ENCODE measurements around the gene AGTR1. TPM values are rescaled to one million over a fixed set of nuclear protein-coding genes. Genes with fewer than 3 reads are reported as not detected.
"Not testable (repeated sequence)": the region's sequence is repeated elsewhere in the genome, so short reads cannot be mapped to it uniquely, and the experiment has no call there.

The AGTR1 gene
- total RNA-seq, 2 donors from 2014 or later: not detected

DNA sequence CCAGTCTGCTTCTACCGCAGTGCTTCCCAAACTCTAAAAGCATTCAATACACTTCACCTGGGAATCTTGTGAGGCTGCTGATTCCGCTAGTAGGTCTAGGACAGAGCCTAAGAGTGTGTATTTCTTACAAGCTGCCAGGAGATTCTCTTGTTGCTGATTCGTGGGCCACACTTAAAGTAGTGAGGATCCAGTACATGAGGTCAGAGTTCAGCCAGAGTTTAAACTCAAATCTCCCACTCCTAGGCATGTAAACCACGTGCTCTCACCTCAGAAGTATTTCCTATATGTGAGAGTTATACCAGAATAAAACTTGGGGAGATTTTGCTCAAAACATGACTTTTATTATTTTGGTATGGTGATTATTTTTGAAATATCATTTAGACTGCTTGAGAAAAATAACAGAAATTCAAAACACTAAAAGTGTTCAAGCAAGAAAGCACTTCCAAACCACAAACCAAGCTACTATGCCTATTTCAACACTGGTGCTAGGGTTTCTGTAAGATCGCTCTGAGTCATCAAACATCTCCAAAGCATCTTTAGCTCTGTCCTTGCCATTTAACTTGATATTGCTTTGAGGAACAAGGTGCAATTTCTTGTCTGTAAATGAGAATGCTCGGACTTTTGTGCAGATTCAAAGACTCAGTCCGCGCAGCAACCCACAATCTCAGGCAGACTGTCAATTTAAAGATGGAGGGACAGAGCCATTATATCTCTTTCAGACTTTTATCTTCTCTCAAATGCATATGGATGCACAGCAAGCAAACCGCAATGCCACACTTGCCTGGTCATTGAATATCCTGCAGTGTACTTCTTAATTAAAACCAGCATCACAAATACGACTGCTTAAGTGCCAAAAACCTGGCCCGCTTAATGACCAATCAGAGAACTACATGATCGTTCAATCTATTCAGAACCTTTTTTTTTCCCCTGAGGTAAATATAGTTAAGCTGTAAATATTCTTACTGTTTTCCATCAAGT, 59.8 kb downstream of the AGTR1 start:
- ATAC-seq (no peak), DNase-seq (no peak)
- H3K9me3 ChIP-seq (ENCODE audit: control insufficient read depth, low read length, poor library complexity, severe bottlenecking): no peaks in the 10 kb centered on the region
- Mint-ChIP-seq H3K27ac (no peak overlapping the region), H3K36me3 (ENCODE audit: low read depth) (no peaks in the 10 kb centered on the region), H3K27me3 (no peaks in the 10 kb centered on the region), H3K4me3 (no peak overlapping the region), H3K4me1 (no peaks in the 10 kb centered on the region)

DNA sequence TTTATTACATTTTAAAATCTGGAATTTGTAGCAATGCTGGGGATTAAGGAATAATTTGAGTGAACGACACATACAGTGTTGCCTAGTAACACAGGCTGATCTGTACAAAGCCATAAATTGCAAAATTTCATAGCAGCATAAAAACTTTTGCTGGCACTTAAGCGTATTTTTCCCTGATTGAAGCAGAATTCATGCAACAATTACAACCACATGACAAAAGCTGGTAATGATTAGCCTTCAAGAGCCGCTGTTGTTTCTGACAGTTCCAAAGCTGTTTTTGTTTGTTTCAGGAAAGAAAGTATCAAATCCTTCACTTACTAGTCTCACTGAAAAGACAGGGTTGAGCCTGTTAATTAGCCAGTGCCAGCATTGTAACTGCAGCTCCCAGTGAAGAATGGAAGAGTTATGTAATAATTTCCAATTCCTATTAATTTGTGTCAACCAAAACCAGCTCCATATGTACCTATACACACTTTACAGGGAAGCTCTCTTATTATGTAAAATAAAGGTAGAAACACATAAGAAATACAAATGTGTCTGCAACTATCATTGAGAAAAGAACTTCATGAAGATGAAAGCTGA, 60.7 kb downstream of the AGTR1 start:
- H3K4me1 Mint-ChIP-seq: no peaks in the 10 kb centered on the region
- no peak overlapping the region for H3K27ac Mint-ChIP-seq
- no peak for ATAC-seq
- no peaks in the 10 kb centered on the region for H3K27me3 Mint-ChIP-seq
- H3K4me3 Mint-ChIP-seq: no peak overlapping the region
- no peak for DNase-seq
- H3K9me3 ChIP-seq (ENCODE audit: control insufficient read depth, low read length, poor library complexity, severe bottlenecking): no peaks in the 10 kb centered on the region
- H3K36me3 Mint-ChIP-seq (ENCODE audit: low read depth): no peaks in the 10 kb centered on the region

DNA sequence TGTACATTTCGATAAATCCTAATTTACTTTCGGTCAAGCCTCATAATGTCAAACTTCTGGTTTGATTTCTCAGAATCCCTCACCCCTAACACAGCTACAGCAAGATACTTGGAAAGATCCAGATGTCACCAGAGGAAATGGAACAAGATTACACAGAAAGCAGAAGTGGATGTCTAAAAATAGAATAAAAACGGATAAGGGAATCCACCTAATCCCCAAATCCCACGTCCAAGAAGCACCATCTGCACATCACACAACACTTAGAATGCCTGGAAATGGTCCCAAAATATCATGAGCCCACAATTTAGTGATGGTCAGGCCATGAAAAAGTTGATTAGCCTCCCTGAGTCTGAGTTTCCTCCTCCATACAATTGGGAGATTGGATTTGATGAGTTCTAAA, 61.7 kb downstream of the AGTR1 start:
- Mint-ChIP-seq H3K36me3 (ENCODE audit: low read depth) (no peaks in the 10 kb centered on the region), H3K4me3 (no peak overlapping the region), H3K4me1 (no peaks in the 10 kb centered on the region), H3K27me3 (no peaks in the 10 kb centered on the region), H3K27ac (no peak overlapping the region)
- ATAC-seq: no peak
- H3K9me3 ChIP-seq (ENCODE audit: control insufficient read depth, low read length, poor library complexity, severe bottlenecking): no peaks in the 10 kb centered on the region
- DNase-seq: no peak

DNA sequence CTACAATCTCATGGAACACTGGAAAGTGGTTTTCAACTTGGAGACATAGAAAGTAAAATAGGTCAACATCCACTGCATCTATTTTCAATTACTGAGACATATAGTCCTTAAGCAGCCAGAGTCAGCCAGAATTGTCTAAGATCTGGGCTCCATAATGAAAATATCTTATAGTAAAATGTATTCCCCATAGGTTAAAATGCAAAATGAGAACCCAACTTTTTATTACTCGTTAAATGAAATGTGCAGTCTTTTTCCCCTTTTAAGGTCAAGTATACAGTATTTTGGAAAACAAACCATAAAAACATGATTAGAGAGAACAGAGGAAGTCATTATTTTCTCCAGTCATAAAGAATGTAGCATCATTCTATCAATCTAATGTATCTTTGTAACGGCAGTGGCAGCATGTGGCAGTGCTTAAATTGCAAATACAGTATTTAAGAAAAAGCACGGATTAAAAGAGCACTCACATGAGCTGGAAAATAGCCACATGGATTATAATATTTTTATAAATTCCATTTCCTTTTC, 65.5 kb downstream of the AGTR1 start:
- Mint-ChIP-seq H3K4me1 (no peaks in the 10 kb centered on the region), H3K27ac (no peak overlapping the region)
- no peak for ATAC-seq

DNA sequence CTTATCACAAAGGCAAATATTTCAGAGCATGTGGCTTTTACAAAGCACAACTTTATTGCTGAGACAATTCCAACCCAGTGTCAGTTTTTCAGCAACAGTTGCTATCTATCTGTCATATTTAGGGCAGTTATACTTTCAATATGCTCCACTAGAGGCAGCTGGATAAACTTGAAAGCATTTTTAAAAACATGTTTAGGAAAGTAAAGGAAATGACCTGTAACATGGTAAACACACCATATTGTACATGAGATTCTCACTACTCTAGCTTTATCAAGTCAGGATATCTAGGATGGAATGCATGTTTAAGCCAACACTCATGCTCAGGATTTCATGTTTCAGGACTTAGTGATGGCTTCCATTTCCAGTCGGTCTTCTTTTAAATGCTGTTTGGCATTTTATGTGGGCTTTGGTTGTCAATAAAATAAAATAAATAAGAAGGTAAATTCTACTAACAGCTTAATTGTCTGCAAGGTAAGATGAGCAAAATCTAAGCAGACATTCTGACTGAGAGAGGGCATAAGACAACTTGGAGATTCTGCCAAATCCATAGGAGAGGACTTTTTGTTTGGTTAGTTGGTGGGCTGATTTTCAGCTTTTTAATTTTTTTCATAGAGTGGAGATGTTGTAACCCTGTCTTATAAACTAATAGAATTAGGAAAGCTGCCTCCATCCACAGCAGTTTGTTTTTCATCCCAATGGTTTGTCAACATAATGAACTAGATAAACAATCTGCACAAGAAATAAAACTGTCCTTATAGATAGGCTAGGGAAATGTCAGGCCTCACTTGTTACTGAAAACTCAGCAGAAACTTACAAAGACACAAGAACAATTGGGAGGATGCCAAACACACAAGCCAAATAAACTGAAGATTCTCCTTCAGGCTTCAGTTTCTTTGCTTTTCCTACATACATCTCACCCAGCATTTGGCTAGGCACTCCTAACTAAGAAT, 66.6 kb downstream of the AGTR1 start:
- no peaks in the 10 kb centered on the region for H3K4me1 Mint-ChIP-seq
- no peak for DNase-seq
- H3K9me3 ChIP-seq (ENCODE audit: control insufficient read depth, low read length, poor library complexity, severe bottlenecking): no peaks in the 10 kb centered on the region
- no peaks in the 10 kb centered on the region for H3K27me3 Mint-ChIP-seq
- no peak overlapping the region for H3K4me3 Mint-ChIP-seq
- H3K36me3 Mint-ChIP-seq (ENCODE audit: low read depth): no peaks in the 10 kb centered on the region
- ATAC-seq: no peak
- H3K27ac Mint-ChIP-seq: no peak overlapping the region

More for the DNA sequence above, 65.5 kb downstream of the AGTR1 start:
- DNase-seq: no peak
- H3K27me3 Mint-ChIP-seq: no peaks in the 10 kb centered on the region
- no peaks in the 10 kb centered on the region for H3K36me3 Mint-ChIP-seq (ENCODE audit: low read depth)
- no peaks in the 10 kb centered on the region for H3K9me3 ChIP-seq (ENCODE audit: control insufficient read depth, low read length, poor library complexity, severe bottlenecking)
- H3K4me3 Mint-ChIP-seq: no peak overlapping the region

DNA sequence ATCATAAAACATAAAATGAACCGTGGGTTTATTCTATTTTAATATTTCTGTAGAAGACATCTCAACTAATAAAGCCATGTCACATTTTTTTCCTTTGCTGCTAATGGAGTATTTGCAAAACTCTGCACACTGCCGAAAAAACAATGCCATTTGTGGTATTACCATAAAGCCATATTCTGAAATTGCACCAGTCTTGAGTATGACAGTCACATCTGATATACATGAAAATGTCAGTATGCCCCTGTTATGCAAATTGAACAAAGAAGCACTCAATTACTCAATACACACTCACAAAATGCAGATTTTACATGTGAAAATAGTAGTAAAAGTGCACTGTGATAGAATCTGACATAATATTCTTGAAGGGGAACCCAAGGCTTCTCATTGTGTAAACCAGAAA, 74.7 kb downstream of the AGTR1 start:
- Mint-ChIP-seq H3K27ac (no peak overlapping the region), H3K4me3 (no peak overlapping the region), H3K4me1 (no peaks in the 10 kb centered on the region), H3K27me3 (no peaks in the 10 kb centered on the region), H3K36me3 (ENCODE audit: low read depth) (no peaks in the 10 kb centered on the region)
- DNase-seq: no peak
- H3K9me3 ChIP-seq (ENCODE audit: control insufficient read depth, low read length, poor library complexity, severe bottlenecking): no peaks in the 10 kb centered on the region
- ATAC-seq: no peak

DNA sequence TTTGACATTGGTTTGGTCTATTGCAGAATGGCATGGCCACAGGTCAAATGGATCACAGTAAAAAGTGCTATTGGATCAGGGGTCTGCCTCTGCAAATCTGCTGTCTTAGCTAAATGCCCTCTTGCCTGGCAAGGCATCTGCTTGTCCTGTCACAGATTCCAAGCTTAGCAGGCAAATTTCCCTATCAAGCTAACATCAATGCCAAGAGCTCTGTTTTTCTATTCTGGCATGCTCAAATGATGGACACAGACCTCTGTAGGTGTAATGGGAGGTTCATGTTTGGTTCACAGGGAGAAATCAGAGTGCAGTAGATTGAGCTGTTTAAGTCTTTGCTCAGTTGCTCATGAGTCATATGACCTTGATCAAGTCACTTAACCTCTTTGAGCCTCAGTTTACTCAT, 75.1 kb downstream of the AGTR1 start:
- Mint-ChIP-seq H3K27ac (no peak overlapping the region), H3K4me3 (no peak overlapping the region)

DNA sequence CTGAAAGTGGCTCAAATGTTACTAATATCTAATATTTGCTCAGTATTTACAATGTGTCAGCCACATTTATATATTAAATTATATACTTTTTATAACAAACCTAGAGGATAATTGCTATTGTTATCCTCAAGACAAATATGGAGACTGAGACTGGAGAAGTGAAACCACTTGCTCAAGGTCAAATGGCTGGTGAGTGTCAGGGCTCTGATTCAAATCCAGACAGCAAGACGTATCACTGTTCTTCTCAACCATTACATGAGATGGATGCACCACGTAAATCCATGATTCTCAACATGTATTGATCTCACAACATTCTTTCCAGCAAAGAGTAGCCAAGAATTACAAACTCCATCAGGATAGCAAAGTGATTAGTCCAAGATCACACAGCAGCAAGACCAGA, 76.1 kb downstream of the AGTR1 start:
- H3K9me3 ChIP-seq (ENCODE audit: control insufficient read depth, low read length, poor library complexity, severe bottlenecking): no peaks in the 10 kb centered on the region
- Mint-ChIP-seq H3K27me3 (no peaks in the 10 kb centered on the region), H3K4me1 (no peaks in the 10 kb centered on the region), H3K4me3 (no peak overlapping the region), H3K36me3 (ENCODE audit: low read depth) (no peaks in the 10 kb centered on the region), H3K27ac (no peak overlapping the region)
- no peak for DNase-seq
- no peak for ATAC-seq

More for the DNA sequence above, 75.1 kb downstream of the AGTR1 start:
- H3K27me3 Mint-ChIP-seq: no peaks in the 10 kb centered on the region
- DNase-seq (no peak), ATAC-seq (no peak)
- H3K9me3 ChIP-seq (ENCODE audit: control insufficient read depth, low read length, poor library complexity, severe bottlenecking): no peaks in the 10 kb centered on the region
- no peaks in the 10 kb centered on the region for H3K36me3 Mint-ChIP-seq (ENCODE audit: low read depth)
- H3K4me1 Mint-ChIP-seq: no peaks in the 10 kb centered on the region

DNA sequence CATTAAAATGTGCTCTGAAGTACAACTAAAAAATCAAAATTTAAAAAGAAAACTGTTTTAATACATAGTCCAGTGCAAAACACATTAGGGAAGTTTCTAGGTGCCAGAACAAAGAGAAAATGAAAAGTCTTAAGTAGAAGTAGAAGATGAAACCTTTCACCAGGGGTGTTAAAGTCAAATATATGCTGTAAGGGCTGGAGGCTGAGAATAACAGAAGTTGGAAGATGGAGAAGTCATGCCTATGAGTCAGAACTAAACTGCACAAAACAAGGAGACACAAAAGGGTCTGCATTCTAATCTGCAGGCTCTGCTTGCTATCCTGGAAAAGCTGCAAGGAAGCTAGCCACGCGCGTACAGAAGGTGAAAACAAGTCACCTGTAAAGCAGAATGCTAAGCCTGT, 81.2 kb downstream of the AGTR1 start:
- no peak for DNase-seq
- Mint-ChIP-seq H3K36me3 (ENCODE audit: low read depth) (no peaks in the 10 kb centered on the region), H3K27me3 (no peaks in the 10 kb centered on the region), H3K27ac (no peak overlapping the region), H3K4me1 (no peaks in the 10 kb centered on the region), H3K4me3 (no peak overlapping the region)
- ATAC-seq: no peak
- no peaks in the 10 kb centered on the region for H3K9me3 ChIP-seq (ENCODE audit: control insufficient read depth, low read length, poor library complexity, severe bottlenecking)

DNA sequence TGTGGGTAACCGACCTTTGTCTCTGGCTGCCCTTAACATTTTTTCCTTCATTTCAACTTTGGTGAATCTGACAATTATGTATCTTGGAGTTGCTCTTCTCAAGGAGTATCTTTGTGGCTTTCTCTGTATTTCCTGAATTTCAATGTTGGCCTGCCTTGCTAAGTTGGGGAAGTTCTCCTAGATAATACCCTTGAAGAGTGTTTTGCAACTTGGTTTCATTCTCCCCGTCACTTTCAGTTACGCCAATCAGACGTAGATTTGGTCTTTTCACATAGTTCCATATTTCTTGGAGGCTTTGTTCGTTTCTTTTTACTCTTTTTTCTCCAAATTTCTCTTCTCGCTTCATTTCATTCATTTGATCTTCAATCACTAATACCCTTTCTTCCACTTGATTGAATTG, 87.3 kb downstream of the AGTR1 start:
- H3K36me3 Mint-ChIP-seq (ENCODE audit: low read depth); H3K27me3 Mint-ChIP-seq; H3K27ac Mint-ChIP-seq; H3K9me3 ChIP-seq (ENCODE audit: control insufficient read depth, low read length, poor library complexity, severe bottlenecking); DNase-seq; H3K4me1 Mint-ChIP-seq; ATAC-seq; H3K4me3 Mint-ChIP-seq: not testable (repeated sequence)

DNA sequence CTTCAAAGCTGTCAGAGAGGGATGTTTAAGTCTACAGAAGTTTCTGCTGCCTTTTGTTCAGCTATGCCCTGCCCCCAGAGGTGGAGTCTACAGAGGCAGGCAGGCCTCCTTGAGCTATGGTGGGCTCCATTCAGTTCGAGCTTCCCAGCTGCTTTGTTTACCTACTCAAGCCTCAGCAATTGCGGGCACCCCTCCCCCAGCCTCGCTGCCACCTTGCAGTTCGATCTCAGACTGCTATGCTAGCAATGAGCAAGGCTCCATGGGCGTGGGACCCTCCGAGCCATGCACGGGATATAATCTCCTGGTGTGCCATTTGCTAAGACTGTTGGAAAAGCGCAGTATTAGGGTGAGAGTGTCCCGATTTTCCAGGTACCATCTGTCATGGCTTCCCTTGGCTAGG, 88.5 kb downstream of the AGTR1 start:
- DNase-seq; H3K27me3 Mint-ChIP-seq; H3K4me3 Mint-ChIP-seq; H3K4me1 Mint-ChIP-seq; H3K9me3 ChIP-seq (ENCODE audit: control insufficient read depth, low read length, poor library complexity, severe bottlenecking); H3K27ac Mint-ChIP-seq; H3K36me3 Mint-ChIP-seq (ENCODE audit: low read depth); ATAC-seq: not testable (repeated sequence)

DNA sequence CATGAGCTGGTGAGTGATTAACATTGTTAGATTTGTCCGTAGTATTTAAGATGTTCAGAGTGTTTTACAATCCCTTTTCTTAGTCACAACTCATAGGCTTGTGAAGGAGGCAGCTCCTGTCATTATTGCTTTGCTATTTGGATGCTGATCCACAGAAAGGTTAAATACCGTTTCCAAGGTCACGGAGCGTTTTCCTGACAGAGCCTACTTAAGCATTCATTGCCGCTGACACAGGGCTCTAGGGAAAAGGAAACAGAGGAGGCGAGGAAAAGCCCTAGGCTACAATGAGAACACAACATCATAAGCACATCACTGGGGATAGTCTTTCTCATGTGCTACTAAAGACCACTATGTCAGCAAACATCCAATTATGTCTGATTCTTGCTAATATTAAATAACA, 91.4 kb downstream of the AGTR1 start:
- DNase-seq (no peak), ATAC-seq (no peak)
- H3K9me3 ChIP-seq (ENCODE audit: control insufficient read depth, low read length, poor library complexity, severe bottlenecking): no peaks in the 10 kb centered on the region
- H3K27ac Mint-ChIP-seq: no peak overlapping the region
- H3K27me3 Mint-ChIP-seq: no peaks in the 10 kb centered on the region
- H3K4me1 Mint-ChIP-seq: no peaks in the 10 kb centered on the region
- H3K4me3 Mint-ChIP-seq: no peak overlapping the region
- H3K36me3 Mint-ChIP-seq (ENCODE audit: low read depth): no peaks in the 10 kb centered on the region

DNA sequence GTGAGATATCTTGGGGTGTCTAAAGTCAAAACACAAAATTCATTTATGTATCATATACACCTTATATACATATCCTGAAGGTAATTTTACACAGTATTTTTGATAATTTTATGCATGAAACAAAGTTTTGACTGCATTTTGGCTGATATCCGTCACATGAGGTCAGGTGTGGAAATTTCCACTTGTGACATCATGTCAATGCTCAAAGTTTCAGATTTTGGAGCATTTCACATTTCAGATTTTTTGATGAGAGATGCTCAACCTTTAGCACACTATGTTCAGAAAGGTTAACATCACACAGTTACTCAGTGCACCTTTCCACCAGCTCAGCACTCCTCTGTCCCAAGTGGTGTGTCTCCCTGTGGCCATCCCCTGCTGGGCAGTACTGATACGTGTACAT, 92.2 kb downstream of the AGTR1 start:
- H3K9me3 ChIP-seq (ENCODE audit: control insufficient read depth, low read length, poor library complexity, severe bottlenecking): no peaks in the 10 kb centered on the region
- H3K36me3 Mint-ChIP-seq (ENCODE audit: low read depth): no peaks in the 10 kb centered on the region
- no peak for ATAC-seq

More for the DNA sequence above, 92.2 kb downstream of the AGTR1 start:
- Mint-ChIP-seq H3K27ac (no peak overlapping the region), H3K4me1 (no peaks in the 10 kb centered on the region), H3K4me3 (no peak overlapping the region), H3K27me3 (no peaks in the 10 kb centered on the region)
- no peak for DNase-seq
